ENCODE measurements around the gene MTAP. TPM values are rescaled to one million over a fixed set of nuclear protein-coding genes. Genes with fewer than 3 reads are reported as not detected.
"Not testable (repeated sequence)": the region's sequence is repeated elsewhere in the genome, so short reads cannot be mapped to it uniquely, and the experiment has no call there.

Gene MTAP
- total and polyA plus RNA-seq, 4 donors: 8.6 to 17.7 (median 12.6) TPM

GRCh38 chr9:21958833-21959232 lies 156.4 kb downstream of the MTAP start:
- H3K9me3 ChIP-seq (ENCODE audit: control insufficient read depth in 4 of 4, low read length in 3 of 4): no peaks in the 10 kb centered on the region
- TF ChIP-seq ATF3 (IDR thresholded peaks at IDR 0.05): no peak
- no peak for TF ChIP-seq NR2F2 (IDR thresholded peaks at IDR 0.05)
- TF ChIP-seq ZBTB33 (IDR thresholded peaks at IDR 0.05): no peak
- TF ChIP-seq FOXA2 (IDR thresholded peaks at IDR 0.05): no peak
- TF ChIP-seq SP1 (IDR thresholded peaks at IDR 0.05): no peak
- TF ChIP-seq HNF4A (conservative IDR thresholded peaks at IDR 0.05): no peak
- TF ChIP-seq RXRA (IDR thresholded peaks at IDR 0.05): no peak
- no peak for DNase-seq (ENCODE audit: low spot score)
- H3K9ac ChIP-seq (ENCODE audit: low read depth in 1 of 2, low read length in 2 of 2): no peak overlapping the region
- no peak overlapping the region for H3K4me3 ChIP-seq (ENCODE audit: low read depth in 1 of 3, low read length in 3 of 3)
- no peak overlapping the region for H3K27ac ChIP-seq (ENCODE audit: low read depth in 1 of 2, low read length in 2 of 2)
- whole genome bisulfite sequencing: 94% methylated on average over 2 of the region's 2 CpGs
- no peaks in the 10 kb centered on the region for H3K36me3 ChIP-seq (ENCODE audit: control insufficient read depth in 4 of 4, insufficient read depth in 3 of 4, low read depth in 1 of 4, low read length in 3 of 4)
- peaks cover 0 to 4% (median 0%) of the 10 kb centered on the region in 4 donors for H3K27me3 ChIP-seq (ENCODE audit: control insufficient read depth in 4 of 4, insufficient read depth in 4 of 4, low read length in 3 of 4)
- H3K4me1 ChIP-seq (ENCODE audit: control insufficient read depth in 4 of 4, insufficient read depth in 4 of 4, low read length in 3 of 4): no peaks in the 10 kb centered on the region

GRCh38 chr9:21959268-21959667 lies 156.8 kb downstream of the MTAP start:
- not testable (repeated sequence) for H3K4me3 ChIP-seq (ENCODE audit: low read depth in 1 of 3, low read length in 3 of 3); H3K9ac ChIP-seq (ENCODE audit: low read depth in 1 of 2, low read length in 2 of 2); H3K4me1 ChIP-seq (ENCODE audit: control insufficient read depth in 4 of 4, insufficient read depth in 4 of 4, low read length in 3 of 4); DNase-seq (ENCODE audit: low spot score); H3K9me3 ChIP-seq (ENCODE audit: control insufficient read depth in 4 of 4, low read length in 3 of 4); H3K36me3 ChIP-seq (ENCODE audit: control insufficient read depth in 4 of 4, insufficient read depth in 3 of 4, low read depth in 1 of 4, low read length in 3 of 4); H3K27ac ChIP-seq (ENCODE audit: low read depth in 1 of 2, low read length in 2 of 2); H3K27me3 ChIP-seq (ENCODE audit: control insufficient read depth in 4 of 4, insufficient read depth in 4 of 4, low read length in 3 of 4)
- WGBS: 90% methylated on average over 33 of the region's 33 CpGs

- TF ChIP-seq HNF4G (IDR thresholded peaks at IDR 0.05): no peak
- H3K36me3 ChIP-seq (ENCODE audit: control insufficient read depth in 4 of 4, insufficient read depth in 3 of 4, low read depth in 1 of 4, low read length in 3 of 4): no peaks in the 10 kb centered on the region
- H3K27me3 ChIP-seq (ENCODE audit: control insufficient read depth in 4 of 4, insufficient read depth in 4 of 4, low read length in 3 of 4): peaks cover 2 to 6% (median 4%) of the 10 kb centered on the region in 4 donors
- H3K9ac ChIP-seq (ENCODE audit: low read depth in 1 of 2, low read length in 2 of 2): no peak overlapping the region
- peaks cover 6 to 13% (median 9%) of the 10 kb centered on the region in 4 donors for H3K4me1 ChIP-seq (ENCODE audit: control insufficient read depth in 4 of 4, insufficient read depth in 4 of 4, low read length in 3 of 4)
- H3K4me3 ChIP-seq (ENCODE audit: low read depth in 1 of 3, low read length in 3 of 3): no peak overlapping the region
- H3K9me3 ChIP-seq (ENCODE audit: control insufficient read depth in 4 of 4, low read length in 3 of 4): no peaks in the 10 kb centered on the region
- no peak overlapping the region for H3K27ac ChIP-seq (ENCODE audit: low read depth in 1 of 2, low read length in 2 of 2)
- WGBS: 90% methylated on average over 2 of the region's 2 CpGs
- DNase-seq (ENCODE audit: low spot score): no peak
Measured at GRCh38 chr9:21961569-21961968, 159.1 kb downstream of the MTAP start.

DNA sequence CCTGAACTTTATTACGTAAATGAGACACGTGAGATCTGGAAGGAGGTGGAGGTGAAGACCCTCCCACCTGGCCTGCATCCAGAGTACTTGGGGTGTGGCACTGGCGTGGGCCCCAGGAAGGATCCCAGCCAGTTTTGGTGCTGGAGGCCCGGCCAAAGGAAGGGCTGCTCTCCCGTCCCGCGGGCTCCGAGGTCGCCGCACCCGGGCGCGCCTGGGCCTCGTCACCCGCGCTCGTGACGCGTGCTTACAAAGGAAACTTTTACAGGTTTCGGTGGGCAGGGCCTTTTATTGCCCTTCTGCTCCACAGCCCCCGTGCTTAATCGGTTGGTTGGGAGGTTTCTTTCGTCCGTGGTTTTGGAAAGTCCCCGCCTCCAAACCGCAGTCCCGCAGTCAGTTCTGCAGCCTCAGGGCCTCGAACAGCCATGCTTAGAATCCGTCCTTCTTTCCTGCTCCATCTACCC lies 162.5 kb downstream of the MTAP start:
- peaks cover 4 to 22% (median 12%) of the 10 kb centered on the region in 4 donors for H3K27me3 ChIP-seq (ENCODE audit: control insufficient read depth in 4 of 4, insufficient read depth in 4 of 4, low read length in 3 of 4)
- H3K9me3 ChIP-seq (ENCODE audit: control insufficient read depth in 4 of 4, low read length in 3 of 4): peaks cover 0 to 13% (median 1%) of the 10 kb centered on the region in 4 donors
- peaks cover 8 to 19% (median 12%) of the 10 kb centered on the region in 4 donors for H3K4me1 ChIP-seq (ENCODE audit: control insufficient read depth in 4 of 4, insufficient read depth in 4 of 4, low read length in 3 of 4)
- no peaks in the 10 kb centered on the region for H3K36me3 ChIP-seq (ENCODE audit: control insufficient read depth in 4 of 4, insufficient read depth in 3 of 4, low read depth in 1 of 4, low read length in 3 of 4)
- WGBS: 3% methylated on average over 29 of the region's 29 CpGs
- H3K4me3 ChIP-seq (ENCODE audit: low read depth in 1 of 3, low read length in 3 of 3): peak overlapping the region in 2 of 3 donors; percentile 42 to 59
- H3K27ac ChIP-seq (ENCODE audit: low read depth in 1 of 2, low read length in 2 of 2): no peak overlapping the region
- H3K9ac ChIP-seq (ENCODE audit: low read depth in 1 of 2, low read length in 2 of 2): no peak overlapping the region
- DNase-seq (ENCODE audit: low spot score): no peak
- TF ChIP-seq JUND (IDR thresholded peaks at IDR 0.05) (no peak), HNF4G (IDR thresholded peaks at IDR 0.05) (no peak), YY1 (IDR thresholded peaks at IDR 0.05) (no peak), ZBTB33 (IDR thresholded peaks at IDR 0.05) (no peak), MAX (IDR thresholded peaks at IDR 0.05) (no peak), TAF1 (conservative IDR thresholded peaks at IDR 0.05) (no peak), RAD21 (IDR thresholded peaks at IDR 0.05) (no peak), SP1 (IDR thresholded peaks at IDR 0.05) (no peak), FOXA2 (IDR thresholded peaks at IDR 0.05) (no peak), RXRA (IDR thresholded peaks at IDR 0.05) (no peak), REST (IDR thresholded peaks at IDR 0.05) (no peak), EGR1 (IDR thresholded peaks at IDR 0.05; ENCODE audit: low read depth in 2 of 2) (no peak), FOXA1 (IDR thresholded peaks at IDR 0.05) (no peak), ATF3 (IDR thresholded peaks at IDR 0.05) (no peak)
